Activated naive CD4-positive, alpha-beta T cell treated with anti-CD3 and anti-CD28 coated beads, Interleukin-2, amount 50 U/mL, for 24 hours (primary cell): ENCODE data around the gene CISD3.
A peak's percentile ranks its signal among the peaks of the same experiment; 100 is the strongest.

ENCODE experiments used
- H3K27ac Mint-ChIP-seq: one replicate; pipeline ENCODE4 v1.8.0; 2021; ENCODE audit warnings: mild to moderate bottlenecking, mixed read lengths
- H3K27me3 Mint-ChIP-seq: one replicate; pipeline ENCODE4 v1.8.0; 2021; ENCODE audit warnings: mixed read lengths
- H3K36me3 Mint-ChIP-seq: one replicate; pipeline ENCODE4 v1.8.0; 2021; ENCODE audit warnings: mixed read lengths
- H3K4me1 Mint-ChIP-seq: one replicate; pipeline ENCODE4 v1.8.0; 2021; ENCODE audit warnings: mixed read lengths
- H3K4me3 Mint-ChIP-seq: one replicate; pipeline ENCODE4 v1.8.0; 2021; ENCODE audit warnings: mild to moderate bottlenecking, mixed read lengths
- H3K9me3 Mint-ChIP-seq: one replicate; pipeline ENCODE4 v1.8.0; 2021; ENCODE audit warnings: mixed read lengths

CISD3 gene

DNA sequence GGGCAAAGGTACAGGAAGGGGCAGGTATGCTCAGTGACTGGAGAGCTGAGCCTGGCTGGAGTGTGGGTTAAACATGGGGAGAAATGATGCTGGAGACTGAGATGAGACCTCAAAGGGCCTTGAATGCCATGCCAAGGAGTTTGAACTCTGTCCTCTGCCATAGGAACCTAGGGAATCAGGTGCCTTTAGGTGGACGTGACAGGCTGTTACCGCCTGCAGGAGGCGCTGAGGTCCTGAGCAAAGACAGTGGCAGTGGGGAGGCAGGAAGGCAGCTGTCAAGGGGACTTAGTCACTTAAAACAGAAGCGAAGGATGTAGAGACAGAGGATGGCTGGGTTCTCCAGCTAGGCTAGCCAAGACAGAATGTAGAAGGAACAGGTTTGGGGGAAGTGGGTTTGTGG lies 31.5 kb downstream of the CISD3 start:
- Mint-ChIP-seq H3K36me3 (peaks cover 17% of the 10 kb centered on the region), H3K4me1 (peaks cover 13% of the 10 kb centered on the region), H3K27ac (peak overlapping the region; percentile 75), H3K9me3 (no peaks in the 10 kb centered on the region), H3K4me3 (no peak overlapping the region), H3K27me3 (no peaks in the 10 kb centered on the region)

GRCh38 chr17:38762231-38762630 lies 32.1 kb downstream of the CISD3 start:
- Mint-ChIP-seq H3K4me3 (no peak overlapping the region), H3K9me3 (no peaks in the 10 kb centered on the region), H3K4me1 (peaks cover 13% of the 10 kb centered on the region), H3K36me3 (peaks cover 17% of the 10 kb centered on the region), H3K27me3 (no peaks in the 10 kb centered on the region), H3K27ac (peak overlapping the region; percentile 51)

DNA sequence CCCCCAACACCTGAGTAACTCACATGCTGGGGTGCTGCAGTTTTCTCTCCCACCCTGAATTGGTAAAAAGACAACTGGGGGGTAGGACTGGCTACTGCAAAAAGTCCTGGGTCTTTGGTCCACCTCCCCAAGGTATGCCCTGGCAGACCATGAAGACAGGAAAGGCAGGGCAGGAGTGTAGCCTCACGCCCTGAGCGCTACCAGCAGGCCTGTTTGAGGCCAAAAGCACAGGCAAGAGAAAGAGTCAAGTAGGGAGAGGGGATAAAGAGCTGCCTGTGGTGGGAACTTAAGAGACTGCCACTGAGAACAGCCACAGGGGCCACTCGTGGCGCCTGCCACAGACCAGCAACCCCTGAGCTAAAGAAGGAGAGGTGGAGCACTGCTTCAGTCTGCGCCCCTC lies 36.2 kb downstream of the CISD3 start:
- Mint-ChIP-seq H3K4me1 (peaks cover 5% of the 10 kb centered on the region), H3K36me3 (peaks cover 17% of the 10 kb centered on the region), H3K4me3 (no peak overlapping the region), H3K27ac (peak overlapping the region; percentile 26), H3K27me3 (no peaks in the 10 kb centered on the region), H3K9me3 (no peaks in the 10 kb centered on the region)

DNA sequence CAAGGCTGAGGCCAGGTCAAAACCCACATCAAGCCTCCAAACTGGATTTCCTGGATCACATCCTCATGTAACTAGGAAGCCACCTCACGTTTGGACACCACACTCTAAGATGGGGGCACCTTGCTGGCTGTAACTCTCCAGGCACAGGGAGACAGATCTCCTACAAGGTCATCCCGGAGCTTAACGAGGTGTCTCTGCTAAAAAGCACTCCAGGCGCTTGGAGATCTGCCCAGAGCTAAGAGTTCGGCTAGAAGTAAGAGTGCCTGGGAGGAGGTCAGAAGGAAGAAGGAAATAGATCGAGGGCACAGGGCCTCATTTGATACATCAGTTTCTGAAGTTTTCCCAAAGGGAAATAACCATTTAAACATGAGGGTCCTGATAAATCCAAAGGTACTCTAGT lies 38.3 kb downstream of the CISD3 start:
- peaks cover 15% of the 10 kb centered on the region for H3K36me3 Mint-ChIP-seq
- H3K4me1 Mint-ChIP-seq = no peaks in the 10 kb centered on the region
- no peak overlapping the region for H3K27ac Mint-ChIP-seq
- no peak overlapping the region for H3K4me3 Mint-ChIP-seq
- no peaks in the 10 kb centered on the region for H3K9me3 Mint-ChIP-seq
- no peaks in the 10 kb centered on the region for H3K27me3 Mint-ChIP-seq

DNA sequence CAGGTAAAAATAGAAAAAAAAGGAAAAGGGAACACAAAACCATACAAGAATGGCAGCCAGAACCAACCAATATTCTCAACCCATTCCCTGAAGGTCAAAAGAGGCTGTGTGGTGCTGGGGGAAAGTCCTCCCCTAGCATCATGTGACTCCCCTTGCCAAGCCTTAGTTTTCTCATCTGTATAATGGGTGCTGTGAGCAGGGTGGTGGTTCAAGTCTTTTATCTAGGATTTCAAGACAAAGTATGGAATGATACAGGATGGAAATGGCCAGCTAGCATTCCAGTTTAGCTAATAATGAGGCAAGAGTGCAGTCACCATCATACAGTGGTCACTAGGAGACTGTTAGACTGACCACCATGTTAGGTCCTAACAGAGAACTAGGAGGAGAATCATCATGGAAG lies 43.1 kb downstream of the CISD3 start:
- H3K27me3 Mint-ChIP-seq = no peaks in the 10 kb centered on the region
- H3K36me3 Mint-ChIP-seq = peaks cover 7% of the 10 kb centered on the region
- H3K9me3 Mint-ChIP-seq = no peaks in the 10 kb centered on the region
- peak overlapping the region; percentile 52 for H3K27ac Mint-ChIP-seq
- H3K4me1 Mint-ChIP-seq = no peaks in the 10 kb centered on the region
- no peak overlapping the region for H3K4me3 Mint-ChIP-seq

DNA sequence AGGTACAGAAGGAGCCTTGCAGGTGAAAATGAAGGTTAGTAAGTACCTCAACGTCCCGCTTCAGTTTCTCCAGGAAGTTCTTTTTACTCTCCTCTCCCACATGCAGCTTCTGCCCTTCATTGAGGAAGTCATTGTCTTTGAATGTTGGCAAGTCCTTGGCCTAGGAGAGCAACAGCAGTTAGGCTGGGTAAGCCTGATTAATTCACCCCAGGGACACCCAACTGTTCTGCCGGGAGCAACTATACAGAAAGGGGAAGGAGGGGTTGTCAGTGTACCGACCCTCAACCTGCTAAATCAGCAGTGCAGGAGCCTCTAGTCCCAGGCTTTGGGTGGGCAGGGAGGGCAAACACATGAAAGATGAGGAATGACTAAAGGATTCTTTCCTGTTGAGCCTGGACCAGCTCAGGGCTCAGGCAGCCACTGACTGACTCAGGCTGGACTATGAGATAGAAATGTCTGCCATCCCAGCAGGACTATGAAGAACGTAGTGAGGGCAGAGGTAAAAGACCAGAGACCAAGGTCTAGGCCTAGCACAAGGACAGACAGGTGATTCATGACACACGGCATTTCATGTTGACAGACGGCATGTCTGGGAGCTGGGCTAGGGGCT lies 47.6 kb downstream of the CISD3 start:
- Mint-ChIP-seq H3K27me3 (no peaks in the 10 kb centered on the region), H3K9me3 (no peaks in the 10 kb centered on the region), H3K4me1 (no peaks in the 10 kb centered on the region), H3K27ac (no peak overlapping the region), H3K4me3 (no peak overlapping the region), H3K36me3 (peaks cover 4% of the 10 kb centered on the region)

- H3K4me1 Mint-ChIP-seq = no peaks in the 10 kb centered on the region
- no peaks in the 10 kb centered on the region for H3K27me3 Mint-ChIP-seq
- H3K27ac Mint-ChIP-seq = no peak overlapping the region
- peaks cover 6% of the 10 kb centered on the region for H3K36me3 Mint-ChIP-seq
- no peaks in the 10 kb centered on the region for H3K9me3 Mint-ChIP-seq
- no peak overlapping the region for H3K4me3 Mint-ChIP-seq
These were observed 50.0 kb downstream of the CISD3 start for GRCh38 chr17:38779965-38780752.

DNA sequence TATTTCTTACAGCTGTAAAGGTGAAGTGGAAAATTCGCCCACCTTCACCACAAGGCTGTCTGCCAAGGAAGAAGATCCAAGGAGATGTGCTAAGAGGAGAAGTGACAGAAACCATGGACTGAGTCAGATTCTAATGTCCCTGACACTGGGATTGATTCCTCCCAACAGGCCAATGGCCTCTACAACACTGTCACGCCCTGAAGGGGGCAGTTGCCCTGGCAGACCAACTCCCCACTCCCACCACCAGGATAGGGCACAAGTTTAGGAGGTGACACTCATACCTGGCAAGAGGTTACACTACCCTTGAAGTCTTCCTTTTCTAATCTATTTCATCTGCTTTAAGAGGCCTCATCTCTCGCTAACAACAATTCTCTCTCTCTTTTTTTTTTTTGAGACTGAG lies 53.1 kb downstream of the CISD3 start:
- H3K36me3 Mint-ChIP-seq = peaks cover 6% of the 10 kb centered on the region
- no peak overlapping the region for H3K27ac Mint-ChIP-seq
- peaks cover 3% of the 10 kb centered on the region for H3K4me1 Mint-ChIP-seq
- H3K27me3 Mint-ChIP-seq = no peaks in the 10 kb centered on the region
- H3K9me3 Mint-ChIP-seq = no peaks in the 10 kb centered on the region
- H3K4me3 Mint-ChIP-seq = no peak overlapping the region
